B cell (primary cell): ENCODE measurements around the gene RAB6A. TPM values are rescaled to one million over a fixed set of nuclear protein-coding genes. Genes with fewer than 3 reads are reported as not detected.

Experiments
- ATAC-seq: fragments of 200-7000 bp; cut with Tn5 transposase; one replicate; pipeline ENCODE4 v1.10.0; 2021; ENCODE audit warnings: low read depth, mild to moderate bottlenecking, moderate number of reproducible peaks, moderate library complexity
- CTCF ChIA-PET: fragments of 350-600 bp; sonication (Branson Sonifier 250); formaldehyde crosslinking; loops from one replicate; lab custom pipeline; 2021; ENCODE audit warnings: antibody characterized with exemption, inconsistent platforms; lab: Charles Lee
- POLR2A ChIA-PET: fragments of 350-600 bp; sonication (Branson Sonifier 250); formaldehyde crosslinking; loops from one replicate; lab custom pipeline; 2021; ENCODE audit warnings: antibody characterized with exemption; lab: Charles Lee
- DNase-seq: peaks from one replicate; pipeline ENCODE4 v3.0.0; 2013
- H2AFZ ChIP-seq: 2 replicates; pipeline ENCODE4 v1.6.1; 2012; ENCODE audit warnings: mild to moderate bottlenecking, low read depth, low read length; ENCODE audit not compliant: insufficient read depth, poor library complexity, severe bottlenecking
- H3K27ac ChIP-seq, 2 donors: 1 replicate in 1 of 2; 2 replicates in 1 of 2; pipeline ENCODE4 v1.5.1; 2012 to 2013; ENCODE audit warnings: low read length in 2 of 2, mild to moderate bottlenecking in 2 of 2, moderate library complexity in 1 of 2
- H3K27me3 ChIP-seq, 4 experiments: fragments of 200-600 bp in 1 of 4; sonication (generic) in 1 of 4; replicated peaks in 1 of 4; 1 replicate in 2 of 4; 2 replicates in 2 of 4; pipeline versions ENCODE4 v1.6.1 to v1.7.0; 2013 to 2016; ENCODE audit warnings: low read length in 3 of 4, mild to moderate bottlenecking in 2 of 4, mixed read lengths in 1 of 4, moderate library complexity in 1 of 4; ENCODE audit not compliant: insufficient read depth in 4 of 4, control insufficient read depth in 3 of 4; ENCODE audit errors: control extremely low read depth in 1 of 4
- H3K36me3 ChIP-seq, 2 experiments: replicated peaks in 1 of 2; 1 replicate in 1 of 2; 2 replicates in 1 of 2; pipeline versions ENCODE4 v1.6.1 to v1.7.1; 2013; ENCODE audit warnings: low read length in 1 of 2; ENCODE audit not compliant: insufficient read depth in 2 of 2, control insufficient read depth in 1 of 2; ENCODE audit errors: control extremely low read depth in 1 of 2, extremely low read depth in 1 of 2
- H3K4me1 ChIP-seq, 2 donors: fragments of 200-600 bp in 1 of 2; sonication (generic) in 1 of 2; 1 replicate in 1 of 2; 2 replicates in 1 of 2; pipeline versions ENCODE4 v1.5.1 to v1.6.1; 2013 to 2017; ENCODE audit warnings: low read length in 2 of 2; ENCODE audit not compliant: control insufficient read depth in 2 of 2, insufficient read depth in 2 of 2
- H3K4me2 ChIP-seq: replicated peaks from 2 replicates; pipeline ENCODE3; 2012; ENCODE audit warnings: mild to moderate bottlenecking, low read depth, low read length; ENCODE audit not compliant: poor library complexity, severe bottlenecking
- H3K4me3 ChIP-seq, 5 experiments: fragments of 200-600 bp in 1 of 5; sonication (generic) in 1 of 5; 1 replicate in 3 of 5; 2 replicates in 2 of 5; pipeline versions ENCODE4 v1.5.1 to v1.7.0; 2011 to 2016; ENCODE audit warnings: low read length in 4 of 5, mild to moderate bottlenecking in 4 of 5, low read depth in 2 of 5, control low read depth in 1 of 5, moderate library complexity in 1 of 5; ENCODE audit not compliant: insufficient read depth in 1 of 5; ENCODE audit errors: control extremely low read depth in 1 of 5, extremely low read depth in 1 of 5
- H3K79me2 ChIP-seq: fragments of 200-600 bp; sonication (generic); one replicate; pipeline ENCODE4 v1.6.0; 2016; ENCODE audit warnings: low read length; ENCODE audit not compliant: control insufficient read depth, insufficient read depth
- H3K9ac ChIP-seq: fragments of 200-600 bp; sonication (generic); 2 replicates; pipeline ENCODE4 v1.6.1; 2017; ENCODE audit warnings: mild to moderate bottlenecking, low read length, moderate library complexity
- H3K9me3 ChIP-seq, 3 donors: one replicate each; pipeline versions ENCODE4 v1.6.1 to v1.7.1; 2013; ENCODE audit warnings: low read length in 2 of 3; ENCODE audit not compliant: control insufficient read depth in 2 of 3, insufficient read depth in 1 of 3; ENCODE audit errors: control extremely low read depth in 1 of 3
- H4K20me1 ChIP-seq: 2 replicates; pipeline ENCODE4 v1.6.0; 2012; ENCODE audit warnings: mild to moderate bottlenecking, low read length; ENCODE audit not compliant: insufficient read depth, control insufficient read depth, poor library complexity, severe bottlenecking
- H3K27ac Mint-ChIP-seq: one replicate; pipeline ENCODE4 v1.8.0; 2021; ENCODE audit warnings: mixed read lengths
- H3K27me3 Mint-ChIP-seq: one replicate; pipeline ENCODE4 v1.8.0; 2021; ENCODE audit warnings: mixed read lengths
- H3K4me1 Mint-ChIP-seq: one replicate; pipeline ENCODE4 v1.8.0; 2021; ENCODE audit warnings: mixed read lengths
- H3K4me3 Mint-ChIP-seq: one replicate; pipeline ENCODE4 v1.8.0; 2021; ENCODE audit warnings: mixed read lengths
- H3K9me3 Mint-ChIP-seq: one replicate; pipeline ENCODE4 v1.8.0; 2022; ENCODE audit warnings: mixed read lengths; ENCODE audit not compliant: insufficient read depth
- CTCF ChIP-seq: fragments of 200-600 bp; IDR thresholded peaks from one replicate; pipeline ENCODE4 v1.8.0; 2022; ENCODE audit warnings: antibody characterized with exemption, mild to moderate bottlenecking
- EZH2 ChIP-seq: IDR thresholded peaks from 2 replicates; pipeline ENCODE4 v1.6.1; 2012; ENCODE audit warnings: borderline replicate concordance, low read depth, mild to moderate bottlenecking, moderate library complexity, low read length; ENCODE audit not compliant: insufficient read depth, poor library complexity, severe bottlenecking
- WGBS: methylation state at CpG from one replicate; pipeline ENCODE4 v1.1.5; 2013; ENCODE audit warnings: missing lambda C conversion rate; ENCODE audit not compliant: insufficient coverage; 5-methylcytosine and 5-hydroxymethylcytosine counted together
- intact Hi-C: fragments of 100-400 bp; cut with micrococcal nuclease; formaldehyde crosslinking; loops from one replicate; pipeline ENCODE4 v1.10.0; 2022
- polyA plus RNA-seq: library from polyadenylated mRNA; depleted of rRNA; stranded (reverse); fragments of >200 nt; gene quantifications from 2 replicates; pipeline ENCODE4 v1.2.3, GENCODE V29; 2012
- total RNA-seq, 2 donors: library from RNA; stranded (reverse); fragments of 120-200 nt in 1 of 2; gene quantifications; 1 replicate in 1 of 2; 2 replicates in 1 of 2; pipeline versions ENCODE4 v1.2.3 to v1.2.4, GENCODE V29; 2013 to 2022

RAB6A gene
- total and polyA plus RNA-seq, 2 donors (not counting 1 experiment from before 2014, with no cell fraction given): 17.2 to 70.5 TPM

GRCh38 chr11:73748300-73748699, 12.6 kb downstream of the RAB6A start:
- POLR2A ChIA-PET: no interaction called here
- H3K9me3 ChIP-seq: no peaks in the 10 kb centered on the region
- H3K4me3 Mint-ChIP-seq: no peak overlapping the region

GRCh38 chr11:73747762-73748161, 13.1 kb downstream of the RAB6A start:
- Mint-ChIP-seq H3K4me1 (peaks cover 37% of the 10 kb centered on the region), H3K27ac (no peak overlapping the region), H3K9me3 (no peaks in the 10 kb centered on the region), H3K27me3 (no peaks in the 10 kb centered on the region), H3K4me3 (no peak overlapping the region)
- no CpG with 5 or more reads among the region's 3 CpGs for WGBS
- CTCF ChIA-PET: no interaction called here
- Histone ChIP-seq H3K9me3 (no peaks in the 10 kb centered on the region), H3K36me3 (no peaks in the 10 kb centered on the region), H3K79me2 (peaks cover 98% of the 10 kb centered on the region), H3K4me2 (no peak overlapping the region), H3K27me3 (no peaks in the 10 kb centered on the region), H3K27ac (no peak overlapping the region), H2AFZ (no peak overlapping the region), H3K4me1 (peaks cover 6% of the 10 kb centered on the region in 2 donors), H3K4me3 (no peak overlapping the region), H4K20me1 (peaks cover 67% of the 10 kb centered on the region), H3K9ac (no peak overlapping the region)
- DNase-seq: no peak
- no peak for TF ChIP-seq CTCF
- TF ChIP-seq EZH2: no peak
- POLR2A ChIA-PET: no interaction called here
- ATAC-seq: no peak
- intact Hi-C loops: no loop called here

More at GRCh38 chr11:73748300-73748699, 12.6 kb downstream of the RAB6A start:
- intact Hi-C loops: no loop called here
- no peak overlapping the region for H3K4me2 ChIP-seq
- H3K27me3 ChIP-seq: no peaks in the 10 kb centered on the region
- H3K9ac ChIP-seq: no peak overlapping the region
- peaks cover 98% of the 10 kb centered on the region for H3K79me2 ChIP-seq
- H2AFZ ChIP-seq: no peak overlapping the region
- H4K20me1 ChIP-seq: peaks cover 65% of the 10 kb centered on the region
- CTCF ChIA-PET: interaction anchor here (0.5 kb wide), 1 partner anchor 86 kb away, joined by 4 read pairs; no protein-coding TSS in a partner anchor
- Mint-ChIP-seq H3K4me1 (peaks cover 36% of the 10 kb centered on the region), H3K9me3 (no peaks in the 10 kb centered on the region), H3K27me3 (no peaks in the 10 kb centered on the region), H3K27ac (no peak overlapping the region)
- no peak overlapping the region for H3K27ac ChIP-seq
- no peak overlapping the region for H3K4me3 ChIP-seq
- ATAC-seq: no peak
- no peaks in the 10 kb centered on the region for H3K36me3 ChIP-seq
- DNase-seq: no peak
- TF ChIP-seq CTCF: no peak
- no peak for TF ChIP-seq EZH2
- H3K4me1 ChIP-seq: peaks cover 6% of the 10 kb centered on the region in 2 donors
- WGBS: 100% methylated on average over 4 of the region's 5 CpGs
